ENCODE measurements around the gene NRIP3.
"Not testable (repeated sequence)": the region's sequence is repeated elsewhere in the genome, so short reads cannot be mapped to it uniquely, and the experiment has no call there.

The NRIP3 gene

DNA sequence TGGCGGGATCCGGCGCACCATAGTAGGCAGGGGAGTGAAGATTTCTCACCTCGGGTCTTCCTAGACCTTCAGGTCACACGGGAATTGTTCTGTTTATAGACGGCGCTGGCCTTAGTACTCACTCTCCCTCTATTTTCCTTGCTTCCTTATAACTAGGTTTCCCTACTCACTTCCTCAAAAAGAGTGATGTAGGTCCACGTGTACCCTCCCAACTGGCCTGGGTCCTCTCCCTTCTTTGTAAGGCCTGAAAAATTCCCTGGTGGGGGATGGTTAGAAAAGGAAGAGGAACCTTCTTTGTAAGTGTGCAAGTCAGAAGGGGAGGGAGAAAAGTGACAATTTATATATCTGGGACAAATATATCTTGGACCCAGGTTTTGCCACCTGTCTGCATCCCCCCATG is 36.6 kb downstream of the NRIP3 start:
- DNase-seq, result no peak

DNA sequence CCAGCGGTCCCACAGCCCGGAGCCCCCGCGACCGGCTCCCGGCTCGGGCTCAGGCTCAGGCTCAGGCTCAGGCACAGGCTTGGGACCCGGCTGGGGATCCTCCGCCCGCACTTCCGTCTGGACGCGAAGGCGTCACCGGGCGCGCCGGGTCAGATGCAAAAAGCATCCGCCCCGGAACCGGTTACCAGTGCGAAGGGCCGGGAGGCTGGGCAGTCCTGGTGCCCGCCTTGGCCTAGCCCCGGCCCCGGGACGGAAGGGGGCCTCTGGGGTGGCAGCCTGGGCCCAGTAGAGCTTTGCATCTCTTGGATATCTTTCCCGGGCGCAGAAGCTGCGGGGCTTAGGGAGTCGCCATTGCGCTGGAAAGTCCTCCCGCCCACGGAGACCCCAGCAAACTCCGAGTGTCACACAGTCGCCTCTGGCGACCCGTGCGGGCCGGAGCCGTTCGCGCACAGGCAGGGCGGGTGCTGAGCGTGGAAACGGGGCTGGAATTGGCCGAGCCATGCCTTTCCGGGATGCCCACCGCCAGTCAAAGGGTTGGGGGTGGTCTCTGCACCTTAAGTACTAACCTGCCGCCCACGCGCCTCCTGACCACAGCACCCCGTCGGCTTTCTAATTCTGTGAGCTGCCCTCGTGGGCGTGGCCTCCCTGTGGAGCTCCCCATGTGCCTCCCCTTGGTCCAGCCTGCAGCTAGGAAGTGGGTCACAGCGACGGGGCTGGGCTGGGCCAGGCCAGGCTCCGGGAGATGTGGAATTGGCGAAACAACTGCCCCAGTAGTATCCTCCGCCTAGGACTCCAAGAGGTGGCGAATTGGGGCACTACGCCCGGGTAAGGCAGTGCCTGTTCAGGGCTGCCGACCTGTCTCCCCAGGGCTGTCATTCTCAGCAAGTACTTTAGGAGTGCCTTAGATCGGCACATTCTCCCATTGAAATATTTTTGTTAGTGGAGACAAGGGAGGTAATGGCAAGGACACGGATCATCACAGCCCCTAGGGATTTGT is 39.2 kb downstream of the NRIP3 start, which contains the start of gene TMEM9B:
Gene TMEM9B (minus strand): TSS at position 119 of the 997 bp plus-strand sequence. CDS start 129 bp downstream, outside the sequence.
- DNase-seq, result peak; percentile 76

DNA sequence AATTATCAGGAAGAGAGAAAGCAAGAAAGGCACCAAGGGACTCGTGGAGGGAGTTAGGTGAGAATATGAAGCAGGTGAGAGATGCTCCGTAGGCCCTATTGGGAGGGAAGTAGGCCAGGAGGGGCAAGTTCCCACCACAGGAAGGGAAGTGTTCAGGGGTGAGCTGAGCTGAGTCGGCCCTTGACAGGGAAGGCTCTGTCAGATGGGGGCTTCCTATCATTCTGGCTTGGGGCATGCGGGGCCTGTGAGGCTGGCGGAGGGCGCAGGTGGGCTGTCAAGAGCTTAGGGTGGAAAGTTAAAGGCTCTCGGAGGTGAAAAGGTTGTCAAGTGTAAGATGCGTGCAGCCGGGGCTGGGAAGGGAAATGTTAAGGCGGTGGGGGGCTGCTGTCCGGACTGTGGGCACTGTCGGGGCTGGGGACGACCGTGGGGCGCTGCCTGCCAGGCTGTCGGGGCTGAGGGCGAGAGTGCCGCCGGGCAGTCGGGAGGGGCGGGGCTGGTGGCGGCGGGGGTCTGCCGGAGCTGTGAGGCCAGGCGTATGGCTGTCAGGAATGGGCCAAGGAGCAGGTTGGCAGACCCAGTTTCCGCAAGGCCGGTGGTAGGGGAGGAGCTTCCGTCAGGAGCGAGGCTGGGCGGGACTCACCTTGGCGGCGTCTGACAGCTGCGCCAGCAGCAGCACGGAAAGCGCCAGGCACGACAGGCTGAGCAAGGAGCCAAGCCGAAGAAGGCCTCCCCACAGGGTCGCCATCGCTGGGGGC is 40.1 kb downstream of the NRIP3 start:
- peak; percentile 73 for DNase-seq

DNA sequence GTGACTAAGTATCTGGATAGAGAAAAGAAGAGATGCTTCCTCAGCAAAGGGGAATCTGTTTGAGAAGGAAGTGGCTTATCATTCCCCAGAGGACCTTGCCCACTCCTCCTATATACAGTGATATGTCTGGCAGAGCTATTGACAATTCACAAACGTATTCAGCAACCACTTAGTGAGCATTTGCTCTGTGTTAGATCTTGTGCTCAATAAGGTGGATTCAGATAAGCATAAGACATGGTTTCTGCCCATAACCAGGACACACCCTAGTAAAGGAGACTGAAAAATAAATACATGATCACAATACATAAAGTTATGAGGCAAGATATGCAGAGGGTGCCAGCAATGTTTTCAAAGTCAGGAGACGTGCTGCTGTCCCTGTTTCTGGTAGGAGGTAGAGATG is 41.0 kb downstream of the NRIP3 start:
- no peak for DNase-seq

DNA sequence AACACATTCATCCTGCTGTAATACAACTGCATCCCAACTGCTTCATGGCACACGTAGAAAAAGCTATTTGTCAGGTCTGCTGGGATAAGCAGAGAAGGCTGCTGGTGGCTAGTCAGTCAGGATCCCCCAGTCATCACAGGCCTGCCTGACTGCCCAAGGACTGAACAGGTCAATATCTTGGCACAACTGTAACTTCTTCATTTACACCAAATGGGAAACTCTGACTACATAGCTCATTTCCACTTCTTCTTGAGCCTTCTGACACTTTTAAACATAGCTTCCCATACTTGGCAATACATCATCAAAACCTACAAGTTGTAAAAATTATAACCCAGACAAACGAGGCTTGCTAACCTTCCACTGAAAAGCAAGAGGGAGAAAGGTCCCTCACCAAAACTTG is 42.4 kb downstream of the NRIP3 start:
- no peak for DNase-seq

DNA sequence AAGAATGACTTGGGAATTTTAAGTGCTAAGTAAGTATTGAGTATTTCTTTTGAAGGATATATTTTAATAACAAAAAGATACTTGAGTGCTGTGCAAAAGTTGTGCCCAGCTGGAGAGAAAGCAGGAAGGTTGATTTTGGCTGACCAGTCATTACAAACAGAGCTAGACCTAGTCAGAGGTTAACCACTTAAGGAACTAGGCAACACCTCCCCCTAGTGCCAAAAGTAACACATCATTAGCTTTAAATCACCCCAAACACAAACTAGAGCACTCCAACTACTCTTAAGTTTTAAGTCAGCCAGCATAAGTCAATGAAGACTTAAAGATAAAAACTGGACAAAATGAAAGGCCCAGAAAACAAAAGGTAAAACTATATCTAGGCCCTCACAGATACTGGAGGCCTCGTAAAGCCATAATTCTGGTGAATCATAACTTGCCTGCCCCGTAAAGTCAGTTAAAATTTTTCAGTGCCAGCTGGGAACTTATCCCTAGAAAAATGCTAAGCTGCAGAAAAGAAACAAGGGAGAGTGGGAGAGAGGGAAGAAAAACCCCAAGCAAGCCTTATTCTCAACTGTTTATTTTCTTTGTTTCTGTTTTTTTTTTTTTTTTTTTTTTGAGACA is 44.1 kb downstream of the NRIP3 start:
- peak; percentile 20 for DNase-seq

DNA sequence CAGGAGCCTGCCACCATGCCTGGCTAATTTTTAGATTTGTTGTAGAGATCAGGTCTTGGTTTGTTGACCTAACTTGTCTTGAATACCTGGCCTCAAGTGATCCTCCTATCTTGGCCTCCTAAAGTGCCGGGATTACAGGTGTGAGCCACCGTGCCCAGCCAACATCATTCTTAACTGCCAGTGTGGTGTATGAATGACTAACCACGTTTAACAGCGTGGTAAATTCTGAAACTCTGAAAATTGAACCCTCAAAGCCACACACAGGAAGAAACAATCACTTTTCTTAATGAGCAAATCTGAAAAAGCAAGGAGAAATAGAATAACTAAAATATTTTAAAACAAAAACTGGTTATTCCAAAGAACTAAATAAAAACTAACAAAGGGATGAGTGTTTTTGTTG is 46.9 kb downstream of the NRIP3 start:
- no peak for DNase-seq

DNA sequence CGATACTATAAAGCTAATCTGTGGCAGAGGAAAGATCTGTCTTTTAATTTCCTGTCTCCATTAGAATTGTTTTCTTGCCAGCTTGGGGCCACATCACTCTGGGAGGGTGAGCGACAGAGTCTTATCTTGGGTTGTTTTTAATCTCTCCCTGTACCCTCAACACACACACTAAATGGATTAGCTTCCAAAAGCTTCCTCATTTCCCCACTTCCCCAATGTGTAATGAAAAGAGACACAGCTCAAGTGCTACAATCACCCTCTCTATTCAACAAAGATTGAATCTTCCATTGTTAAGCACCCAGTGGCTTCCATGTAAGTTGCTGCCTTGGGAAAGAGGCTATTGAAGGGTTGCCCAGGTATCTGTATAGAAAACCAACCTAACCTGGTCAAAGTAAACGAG is 54.9 kb downstream of the NRIP3 start:
- no peak for DNase-seq

DNA sequence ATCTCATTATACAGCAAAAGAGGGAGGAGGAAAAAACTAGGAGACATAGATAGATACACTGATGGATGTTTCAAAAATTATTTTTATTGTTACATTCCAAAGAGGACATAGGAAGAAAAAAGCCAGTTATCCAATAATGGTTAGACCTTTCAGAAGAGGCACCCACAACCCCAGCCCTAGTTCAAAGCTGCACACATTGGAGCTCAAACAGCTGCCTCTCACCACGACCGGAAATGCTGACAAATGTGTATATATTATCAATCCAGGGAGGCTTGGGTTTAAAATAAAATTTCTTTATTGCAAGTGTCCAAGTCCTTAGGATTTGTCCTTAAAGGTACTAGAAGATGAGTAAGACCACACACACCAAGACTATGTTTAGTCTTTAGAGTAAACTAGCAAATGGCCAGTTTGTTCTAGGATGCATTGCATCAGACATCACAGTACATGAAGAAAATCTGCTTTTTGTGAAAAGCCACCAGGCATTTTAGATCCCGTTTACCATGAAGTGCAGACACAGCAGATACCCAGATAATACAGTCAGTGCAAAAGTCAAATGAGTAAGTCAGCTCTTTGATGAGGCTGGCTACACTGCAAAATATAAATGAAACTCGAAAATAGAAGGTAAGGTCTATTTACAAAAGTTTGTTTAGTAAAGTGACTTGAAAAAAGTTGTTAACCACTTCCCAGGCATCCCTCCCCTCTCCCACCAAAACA is 56.4 kb downstream of the NRIP3 start:
- no peak for DNase-seq

DNA sequence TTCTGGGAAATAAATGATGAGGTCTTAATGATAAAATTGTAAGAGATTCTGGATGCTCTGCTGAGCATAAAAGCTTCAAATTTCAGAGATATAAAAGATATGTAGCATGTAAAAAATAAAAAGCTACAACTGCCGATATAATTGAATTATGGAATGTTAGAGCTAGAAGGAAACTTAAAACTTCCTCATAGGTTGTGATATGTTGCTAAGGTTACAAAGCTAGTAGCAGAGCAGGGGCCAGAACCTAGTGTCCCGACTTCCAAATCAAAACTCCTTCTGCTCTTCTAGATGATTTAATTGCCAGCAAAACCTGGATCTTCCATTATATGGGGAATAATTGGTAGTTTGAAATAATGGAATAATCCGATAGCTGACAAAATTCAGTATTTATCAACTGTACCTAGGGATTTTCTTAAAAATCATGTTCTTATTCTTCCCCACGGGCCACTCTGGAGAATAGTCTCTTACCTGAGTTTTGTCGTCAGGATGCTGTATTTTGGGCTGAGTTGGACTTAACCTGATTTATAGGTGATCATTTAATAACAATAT is 61.2 kb downstream of the NRIP3 start, which contains the start of gene ASCL3:
Gene ASCL3 (minus strand): TSS at position 499 of the 549 bp plus-strand sequence. CDS start 4,855 bp downstream, outside the sequence.
- DNase-seq, result no peak

DNA sequence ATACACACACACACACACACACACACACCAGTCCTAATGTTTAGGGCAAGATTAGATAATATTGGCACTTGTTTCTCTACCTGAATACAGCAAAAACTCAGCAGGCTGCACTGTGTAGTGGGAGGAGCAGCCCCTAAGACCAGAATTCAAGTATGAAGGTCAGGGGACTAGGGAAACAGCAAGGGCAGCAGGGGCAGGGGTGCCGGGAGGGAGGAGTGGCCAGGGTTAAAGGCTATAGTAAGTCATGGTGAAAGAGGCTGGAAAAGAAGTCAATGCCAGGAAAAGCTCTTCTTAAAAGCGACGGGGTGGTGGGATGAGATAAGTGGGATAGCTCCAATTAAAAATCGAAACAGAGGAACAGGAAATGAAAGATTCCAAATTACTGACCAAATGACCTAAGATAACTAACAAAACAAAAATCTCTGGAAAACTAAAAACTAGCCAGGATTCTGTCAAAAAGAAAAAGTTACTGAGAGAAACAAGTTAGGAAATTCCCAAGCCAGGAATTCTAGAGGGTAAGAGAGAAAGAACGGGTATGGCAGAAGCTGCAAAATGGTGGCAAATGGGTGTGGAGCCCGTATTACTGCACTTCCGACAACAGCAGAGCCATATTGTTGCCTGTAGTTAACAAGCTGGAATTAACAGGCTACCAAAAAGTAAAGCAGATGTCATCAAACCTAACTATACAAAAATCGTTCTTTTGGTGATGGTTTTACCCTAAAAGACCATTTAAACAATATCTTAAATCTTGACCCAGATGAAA is 62.3 kb downstream of the NRIP3 start:
- DNase-seq, result no peak

DNA sequence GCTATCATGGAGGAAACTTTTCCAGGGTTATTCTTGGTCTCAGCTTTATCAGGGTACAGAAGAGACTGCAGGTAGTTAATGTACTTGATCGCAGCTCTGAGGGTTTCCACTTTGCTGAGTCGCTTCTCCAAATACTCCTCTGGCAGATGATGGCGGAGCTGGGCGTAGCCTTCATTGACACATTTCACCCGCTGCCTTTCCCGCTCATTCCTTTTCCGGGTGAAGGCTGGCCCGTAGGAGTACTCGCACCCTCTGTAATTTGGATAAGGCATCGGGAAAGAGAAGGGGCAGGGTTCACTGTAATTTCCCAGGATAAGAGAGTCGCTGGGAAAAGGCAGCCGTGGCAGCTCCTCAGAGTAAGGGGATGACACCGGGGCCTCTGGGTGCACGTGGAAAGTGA is 66.1 kb downstream of the NRIP3 start:
- DNase-seq, result no peak

DNA sequence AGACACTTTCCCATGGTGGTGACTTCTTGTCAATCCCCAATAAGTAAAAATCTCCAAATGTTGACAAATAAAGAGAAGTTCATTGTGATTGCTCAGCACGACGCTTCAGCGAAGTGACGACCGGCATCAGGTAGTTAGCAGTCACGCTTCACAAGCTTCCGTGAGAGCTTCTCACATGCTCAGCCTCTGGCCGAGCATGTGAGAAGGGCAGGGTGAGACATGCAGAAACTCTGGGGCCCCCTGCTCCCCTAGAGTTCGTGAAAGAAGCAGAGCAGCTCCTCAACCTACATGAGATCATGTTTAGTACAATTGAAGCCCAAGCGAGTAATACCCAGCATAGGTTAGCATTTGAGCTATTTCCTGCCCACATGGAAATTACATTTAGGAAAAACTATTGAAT is 66.6 kb downstream of the NRIP3 start:
- DNase-seq, result no peak

DNA sequence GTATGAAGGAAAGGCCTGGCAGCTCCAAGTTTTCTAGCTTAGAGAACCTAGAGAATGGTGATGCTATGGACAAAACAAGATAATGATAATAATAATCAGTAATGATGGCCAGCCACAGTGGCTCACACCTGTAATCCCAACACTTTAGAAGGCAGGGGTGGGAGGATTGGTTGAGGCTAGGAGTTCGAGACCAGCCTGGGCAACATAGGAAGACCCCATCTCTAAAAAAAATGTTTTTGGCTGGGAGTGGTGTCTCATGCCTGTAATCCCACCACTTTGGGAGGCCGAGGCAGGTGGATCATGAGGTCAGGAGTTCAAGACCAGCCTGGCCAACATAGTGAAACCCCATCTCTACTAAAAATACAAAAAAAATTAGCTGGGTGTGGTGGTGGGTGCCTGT is 68.0 kb downstream of the NRIP3 start:
- DNase-seq, result not testable (repeated sequence)

DNA sequence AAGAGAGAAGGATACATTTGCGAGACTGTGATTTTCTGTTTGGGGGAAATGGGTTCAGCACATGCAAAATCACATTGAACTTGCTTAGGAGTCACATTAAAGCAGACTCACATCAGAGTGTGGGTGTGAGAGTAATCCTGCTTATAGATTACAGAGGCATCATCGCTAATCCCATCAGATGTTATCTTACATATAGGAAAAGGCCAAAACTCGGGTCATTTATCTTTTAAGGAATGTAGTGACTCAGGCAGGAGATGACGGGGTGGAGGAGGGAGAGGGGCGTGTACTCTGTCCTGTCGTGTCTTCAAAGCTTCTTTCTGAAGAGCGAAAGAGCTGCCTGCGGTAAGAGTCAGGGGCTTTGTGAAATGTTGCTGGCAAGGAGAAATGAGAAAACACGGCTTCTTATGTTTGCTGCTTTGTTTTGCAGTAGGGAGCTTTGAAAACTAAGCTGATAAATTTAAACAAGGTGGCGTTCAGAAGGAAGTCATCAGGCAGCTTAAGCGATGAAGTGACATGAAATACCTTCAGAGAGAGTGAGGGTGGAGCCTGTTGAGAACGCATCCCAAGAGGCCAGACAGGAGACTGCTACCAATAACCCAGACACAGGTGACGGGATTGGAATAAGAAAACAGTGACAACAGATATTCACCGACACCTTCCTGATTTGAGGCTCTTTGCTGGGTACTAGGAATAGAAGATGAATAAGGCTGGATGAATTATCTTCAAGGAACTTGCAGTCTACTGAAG is 68.9 kb downstream of the NRIP3 start:
- no peak for DNase-seq

DNA sequence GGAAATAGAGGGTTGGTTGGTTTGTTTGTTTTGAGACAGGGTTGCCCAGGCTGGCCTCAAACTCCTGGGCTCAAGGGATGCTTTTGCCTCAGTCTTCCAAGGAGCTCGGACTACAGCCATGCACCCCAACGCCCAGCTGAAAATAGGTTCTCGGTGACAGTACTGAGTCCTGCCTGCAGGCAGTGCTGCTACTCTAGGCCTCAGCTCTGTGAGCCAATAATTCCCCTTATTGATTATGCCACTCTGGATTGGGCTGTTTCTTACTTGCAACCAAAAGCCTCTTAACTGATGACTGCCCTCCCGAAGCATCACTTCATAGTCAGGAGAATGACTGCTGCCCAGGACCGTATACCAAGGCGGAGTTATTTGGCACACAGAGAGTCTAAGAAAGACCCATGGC is 69.9 kb downstream of the NRIP3 start:
- DNase-seq, result no peak

DNA sequence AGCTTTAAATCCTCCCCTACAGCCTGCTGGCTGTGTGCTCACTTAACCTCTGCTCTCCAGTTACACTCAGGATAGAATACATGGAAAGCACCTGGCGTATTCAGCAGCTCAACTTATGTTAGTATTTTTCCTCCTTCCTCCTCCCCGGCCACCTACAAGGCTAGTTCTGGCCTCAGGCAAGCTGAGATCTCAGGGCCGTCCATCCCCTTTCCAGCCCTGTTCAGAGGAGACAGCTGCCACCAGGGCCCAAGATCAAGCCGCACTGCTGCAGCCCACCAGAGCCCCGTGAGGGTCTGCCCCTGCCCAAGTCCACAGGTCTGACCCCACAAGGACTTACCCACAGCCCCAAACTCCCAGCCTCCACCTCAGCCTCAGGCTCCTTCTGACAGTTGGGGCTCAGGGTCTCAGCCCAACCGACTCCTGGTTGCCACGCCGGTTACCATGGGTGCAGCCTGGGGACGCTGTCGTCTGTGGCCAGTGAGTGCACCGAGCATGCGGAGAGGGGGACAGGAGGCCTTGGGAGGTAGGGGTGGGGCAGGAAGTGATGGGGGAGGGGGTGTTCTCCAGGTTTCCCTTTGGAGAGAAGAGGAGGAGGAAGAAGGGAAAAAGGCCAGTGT is 71.1 kb downstream of the NRIP3 start, which contains the start of gene C11orf16:
Gene C11orf16 (minus strand): TSS at position 384 of the 617 bp plus-strand sequence. CDS start 639 bp downstream, outside the sequence.
- DNase-seq, result no peak
